HG02938 (cell line): ENCODE results near the gene ZSWIM7.
"Not testable (repeated sequence)": the region's sequence is repeated elsewhere in the genome, so short reads cannot be mapped to it uniquely, and the experiment has no call there.

Experiments used
- ATAC-seq: cut with Tn5 transposase; IDR thresholded peaks from one replicate; pipeline ENCODE4 v1.9.1; 2021; ENCODE audit warnings: mild to moderate bottlenecking, moderate library complexity; ENCODE audit not compliant: unreplicated experiment

ZSWIM7 gene

DNA sequence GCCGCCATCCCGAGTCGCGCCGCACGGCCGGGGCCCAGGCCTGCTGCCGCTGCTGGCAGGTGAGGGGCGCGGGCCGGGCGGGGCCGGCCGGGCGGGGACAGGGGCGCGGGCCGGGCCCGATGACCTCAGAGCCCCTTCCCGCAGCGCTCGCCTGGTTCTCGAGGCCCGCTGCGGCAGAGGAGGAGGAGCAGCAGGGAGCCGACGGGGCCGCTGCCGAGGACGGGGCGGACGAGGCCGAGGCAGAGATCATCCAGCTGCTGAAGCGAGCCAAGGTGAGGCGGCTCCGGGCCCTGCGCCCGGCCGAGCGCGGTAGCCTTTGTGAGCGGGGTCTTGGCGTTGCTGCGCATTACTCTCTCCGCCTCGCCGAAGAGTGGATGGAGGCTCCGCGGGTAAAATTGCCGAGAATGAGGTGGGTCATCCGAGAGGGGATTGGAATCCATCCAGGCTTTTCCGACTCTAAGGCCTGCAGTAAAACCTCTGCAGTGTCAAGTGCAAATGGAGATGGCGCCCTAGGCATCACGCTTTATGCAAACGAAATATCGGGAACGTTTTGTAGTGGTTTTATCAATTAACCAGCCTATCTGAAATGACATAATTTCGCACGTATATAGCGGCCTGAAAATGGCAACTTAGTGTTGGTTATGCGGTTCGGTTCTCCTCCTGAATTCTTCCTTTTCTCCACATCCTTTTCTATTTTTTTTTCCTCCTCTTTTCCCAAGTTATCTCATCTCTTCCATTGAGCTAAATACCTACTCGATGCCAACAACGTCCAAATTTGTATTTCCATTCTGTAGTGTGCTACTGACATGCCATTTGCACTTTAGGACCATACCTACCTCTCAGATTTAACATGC lies 697 bp upstream of the ZSWIM7 start:
- peak; percentile 31 for ATAC-seq

DNA sequence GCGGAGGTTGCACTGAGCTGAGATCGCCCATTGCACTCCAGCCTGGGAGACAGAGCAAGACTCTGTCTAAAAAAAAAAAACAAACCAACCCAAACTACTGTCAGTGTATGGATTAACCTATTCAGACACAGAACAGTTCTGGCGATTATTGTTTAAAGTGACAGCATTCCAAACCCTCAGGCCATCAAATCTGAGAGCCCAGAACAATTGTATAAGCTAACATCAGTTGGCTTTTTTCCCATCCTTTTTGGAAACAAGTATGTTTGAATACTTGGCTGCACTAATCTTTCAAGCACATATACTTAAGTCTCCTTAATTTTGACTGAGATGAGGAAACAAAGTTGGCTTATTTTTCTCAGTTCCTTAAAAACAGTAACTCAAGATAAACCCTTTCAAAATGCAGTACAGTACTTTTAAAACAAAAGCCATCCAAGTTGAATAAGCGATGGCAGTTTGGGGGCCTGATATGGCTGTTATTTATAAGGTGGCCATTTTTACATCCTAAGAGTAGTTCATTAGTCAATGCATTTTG lies 1.4 kb downstream of the ZSWIM7 start:
- no peak for ATAC-seq

DNA sequence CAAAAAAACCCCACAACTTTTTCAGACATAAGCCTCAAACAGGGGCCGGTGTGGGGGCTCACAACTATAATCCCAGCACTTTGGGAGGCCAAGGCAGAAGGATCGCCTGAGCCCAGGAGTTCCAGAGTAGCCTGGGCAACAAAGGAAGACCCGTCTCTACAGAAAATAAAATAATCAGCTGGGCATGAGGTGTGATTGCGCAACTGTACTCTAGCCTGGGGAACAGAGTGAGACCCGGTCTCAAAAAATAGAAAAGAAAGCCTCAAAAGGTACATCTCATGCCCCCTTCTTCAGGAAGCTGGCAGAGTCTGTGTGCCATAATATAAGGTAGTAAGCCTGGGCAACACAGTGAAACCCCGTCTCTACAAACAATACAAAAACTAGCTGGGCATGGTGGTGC lies 3.2 kb downstream of the ZSWIM7 start:
- no peak for ATAC-seq

DNA sequence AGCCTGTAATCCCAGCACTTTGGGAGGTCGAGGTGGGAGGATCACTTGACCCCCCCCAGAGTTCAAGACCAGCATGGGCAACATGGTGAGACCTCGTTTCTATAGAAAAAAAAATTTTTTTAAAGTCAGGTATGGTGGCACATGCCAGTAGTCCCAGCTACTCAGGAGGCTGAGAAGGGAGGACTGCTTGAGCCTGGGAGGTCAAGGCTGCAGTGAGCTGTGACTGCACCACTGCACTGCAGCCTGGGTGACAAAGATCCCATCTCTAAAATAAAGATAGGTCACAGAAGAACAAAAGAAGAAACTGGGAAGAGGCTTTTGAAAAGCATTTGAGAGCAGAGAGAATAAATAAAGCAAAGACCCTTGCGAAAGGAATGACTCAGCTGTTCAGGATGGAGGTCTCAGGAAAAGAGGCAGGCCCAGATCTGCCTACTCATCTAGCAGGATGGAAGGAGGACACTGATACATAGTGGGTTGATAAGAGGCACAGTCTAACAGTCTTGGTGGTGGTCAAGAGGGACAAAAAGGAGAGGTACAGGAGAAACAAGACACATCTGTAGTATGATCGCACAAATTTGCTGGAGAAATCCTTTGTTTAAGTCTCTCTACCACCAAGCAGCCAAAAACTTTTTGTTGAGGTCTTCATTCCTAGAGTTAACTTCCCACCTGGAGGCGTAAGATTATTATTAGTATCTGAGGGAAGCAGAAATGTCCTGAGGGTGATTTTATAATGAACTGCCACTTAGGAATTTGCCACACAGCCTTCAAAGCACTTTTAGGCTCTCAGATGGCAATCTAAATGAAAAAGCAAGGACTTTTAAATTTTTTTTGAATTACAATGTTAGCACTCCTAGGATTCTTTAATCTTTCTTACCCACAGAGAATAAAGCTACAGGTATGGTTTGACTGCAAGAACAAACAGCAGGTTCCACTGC lies 17.6 kb downstream of the ZSWIM7 start:
- ATAC-seq = no peak

DNA sequence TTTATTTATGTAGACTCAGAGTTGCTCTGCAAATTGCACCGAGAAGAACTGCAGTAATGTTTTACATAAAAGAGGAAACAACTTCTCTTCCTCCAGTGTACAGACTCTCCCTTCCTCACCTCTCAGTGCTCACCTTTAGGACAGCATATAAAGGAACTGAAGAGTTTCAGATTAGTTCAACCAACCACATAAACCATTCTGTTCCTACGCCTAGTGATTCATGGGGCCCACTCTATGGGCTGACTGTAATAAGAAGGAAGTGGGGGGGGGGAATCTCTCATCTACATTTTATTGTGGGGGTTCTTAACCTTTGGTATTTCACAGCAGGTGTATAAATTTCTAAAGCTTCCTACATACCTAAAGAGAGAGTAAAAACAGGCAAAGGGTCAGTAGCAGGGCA lies 18.3 kb downstream of the ZSWIM7 start:
- peak; percentile 79 for ATAC-seq

DNA sequence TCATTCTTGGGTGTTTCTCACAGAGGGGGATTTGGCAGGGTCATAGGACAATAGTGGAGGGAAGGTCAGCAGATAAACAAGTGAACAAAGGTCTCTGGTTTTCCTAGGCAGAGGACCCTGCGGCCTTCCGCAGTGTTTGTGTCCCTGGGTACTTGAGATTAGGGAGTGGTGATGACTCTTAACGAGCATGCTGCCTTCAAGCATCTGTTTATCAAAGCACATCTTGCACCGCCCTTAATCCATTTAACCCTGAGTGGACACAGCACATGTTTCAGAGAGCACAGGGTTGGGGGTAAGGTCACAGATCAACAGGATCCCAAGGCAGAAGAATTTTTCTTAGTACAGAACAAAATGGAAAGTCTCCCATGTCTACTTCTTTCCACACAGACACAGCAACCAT lies 20.5 kb downstream of the ZSWIM7 start:
- ATAC-seq = not testable (repeated sequence)

DNA sequence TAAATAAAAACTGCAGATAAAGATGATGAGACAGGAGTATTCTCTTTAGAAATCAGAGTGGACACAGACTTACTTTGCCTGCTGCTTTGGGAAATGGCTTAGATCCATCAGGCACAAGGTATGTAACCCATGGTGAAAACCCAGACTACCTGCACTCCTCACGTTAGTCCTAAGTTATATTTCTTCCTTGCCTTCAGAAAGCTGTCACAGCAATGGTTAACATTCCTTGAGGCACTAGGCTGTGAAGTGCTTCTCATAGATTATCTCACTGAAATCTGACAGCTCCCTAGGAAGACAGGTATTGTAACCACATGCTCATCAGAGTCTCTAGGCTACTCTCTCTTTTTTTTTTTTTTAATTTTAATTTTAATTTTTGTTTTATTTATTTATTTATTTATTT lies 20.9 kb downstream of the ZSWIM7 start:
- ATAC-seq = no peak

DNA sequence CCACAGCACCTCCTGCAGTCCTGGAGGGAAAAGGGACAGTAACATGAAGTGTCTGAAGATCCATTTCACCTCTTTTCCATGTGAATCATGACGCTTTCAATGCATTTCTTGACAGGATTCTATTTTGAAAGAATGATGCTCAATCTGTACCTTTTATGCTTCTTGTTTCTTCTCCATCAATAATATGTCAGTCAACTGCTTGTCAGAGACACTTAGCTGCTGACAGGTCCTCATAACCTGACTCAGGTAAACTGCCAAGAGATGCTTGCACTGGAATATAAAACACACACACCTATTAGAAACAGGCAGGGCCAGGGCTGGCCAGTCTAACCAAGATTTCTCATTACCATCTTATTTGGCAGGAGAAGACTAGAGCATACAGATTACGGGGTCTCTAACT lies 21.6 kb downstream of the ZSWIM7 start:
- ATAC-seq = no peak

DNA sequence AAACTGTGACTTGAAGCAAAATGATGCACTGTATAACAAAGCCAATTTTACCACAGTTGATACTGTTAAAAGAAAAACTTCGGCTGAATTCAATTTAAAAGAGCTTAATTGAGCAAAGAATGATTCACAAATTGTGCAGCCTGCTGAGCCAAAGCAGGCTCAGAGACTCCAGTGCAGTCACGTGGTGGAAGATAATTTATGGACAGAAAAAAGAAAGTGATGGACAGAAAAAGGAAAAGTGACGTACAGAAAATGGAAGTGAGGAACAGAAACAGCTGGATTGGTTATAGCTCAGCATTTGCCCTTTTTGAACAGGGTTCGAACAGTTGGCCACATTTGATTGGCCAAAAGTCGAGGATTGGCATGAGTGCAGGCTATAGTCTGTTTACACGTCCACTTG lies 25.7 kb downstream of the ZSWIM7 start:
- ATAC-seq = no peak

DNA sequence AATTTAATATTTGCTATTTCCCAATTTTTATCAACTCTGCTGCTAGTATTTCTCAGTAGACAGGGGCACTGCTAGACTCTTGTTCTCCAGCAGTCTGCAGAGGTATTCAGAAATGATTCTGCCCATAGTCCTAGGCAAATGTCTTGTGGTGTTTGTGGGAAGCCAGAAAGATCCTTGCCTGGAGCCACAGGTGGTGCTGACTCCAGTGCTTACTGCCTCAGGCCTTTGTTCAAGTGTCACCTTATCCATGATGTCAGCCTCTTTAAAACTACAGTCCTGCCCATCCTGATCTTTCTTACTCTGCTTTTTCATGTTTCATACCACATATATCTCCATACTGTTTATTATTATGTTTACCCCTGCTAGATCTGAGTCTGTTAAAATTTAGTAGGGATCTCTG lies 26.5 kb downstream of the ZSWIM7 start:
- no peak for ATAC-seq

DNA sequence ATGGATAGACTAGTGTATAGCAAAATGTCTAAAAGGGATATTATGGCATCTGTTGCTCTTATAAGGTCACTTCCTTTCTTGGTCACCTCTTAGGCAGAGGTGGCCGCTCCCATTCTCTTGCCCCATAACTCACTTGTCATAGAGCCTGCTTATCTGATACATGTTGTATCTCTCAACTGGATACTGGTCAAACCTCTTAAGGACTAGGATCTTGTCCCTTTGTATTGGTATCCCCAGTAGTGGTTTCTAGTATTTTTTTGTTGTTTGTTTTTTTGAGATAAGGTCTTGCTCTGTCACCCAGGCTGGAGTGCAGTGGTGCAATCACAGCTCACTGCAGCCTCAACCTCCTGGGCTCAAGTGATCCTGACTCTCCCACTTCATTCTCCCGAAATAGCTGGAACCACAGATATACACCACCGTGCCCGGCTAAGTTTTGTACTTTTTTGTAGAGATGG lies 27.0 kb downstream of the ZSWIM7 start:
- ATAC-seq = no peak

DNA sequence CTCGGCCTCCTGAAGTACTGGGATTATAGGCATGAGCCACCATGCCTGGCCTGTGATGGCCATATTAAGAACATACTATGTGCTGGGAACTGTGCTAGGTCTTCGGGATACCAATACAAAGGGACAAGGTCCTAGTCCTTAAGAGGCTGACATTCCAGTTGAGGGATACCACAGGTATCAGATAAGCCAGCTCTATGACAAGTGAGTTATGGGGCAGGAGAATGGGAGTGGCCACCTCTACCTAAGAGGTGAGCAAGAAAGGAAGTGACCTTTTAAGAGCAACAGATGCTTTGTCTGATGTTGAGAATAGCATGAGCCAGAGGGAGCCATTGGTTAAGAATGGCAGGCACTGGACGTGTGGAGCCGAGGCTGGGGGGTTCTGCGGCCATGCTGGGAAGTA lies 27.6 kb downstream of the ZSWIM7 start:
- ATAC-seq = no peak

DNA sequence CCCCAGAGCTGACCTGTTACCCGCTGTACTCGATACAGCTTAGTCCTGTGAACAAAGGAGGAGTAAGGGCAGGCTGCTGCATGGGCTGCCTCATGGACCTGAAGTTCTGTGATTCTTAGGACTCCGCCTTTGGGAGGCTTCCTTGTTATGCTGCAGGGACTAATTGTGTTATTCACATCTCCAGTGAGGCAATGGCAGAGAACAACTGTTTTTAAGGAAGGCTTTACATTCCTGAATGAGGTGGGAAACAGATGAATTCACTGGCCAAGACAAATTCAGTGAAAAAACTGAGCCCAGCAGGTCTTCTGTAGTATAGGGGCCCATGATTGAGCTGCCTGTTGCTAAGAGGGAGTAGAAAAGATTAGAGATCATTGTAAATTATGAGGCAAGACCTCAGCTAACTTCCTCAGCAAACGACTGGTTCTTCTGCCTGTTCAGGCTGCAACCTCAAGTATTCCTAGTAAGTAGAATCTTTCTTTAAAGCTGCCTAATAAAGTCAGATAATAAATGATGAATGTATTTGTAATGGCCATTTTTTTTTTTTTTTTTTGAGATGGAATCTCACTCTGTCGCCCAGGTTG lies 28.3 kb downstream of the ZSWIM7 start:
- no peak for ATAC-seq

DNA sequence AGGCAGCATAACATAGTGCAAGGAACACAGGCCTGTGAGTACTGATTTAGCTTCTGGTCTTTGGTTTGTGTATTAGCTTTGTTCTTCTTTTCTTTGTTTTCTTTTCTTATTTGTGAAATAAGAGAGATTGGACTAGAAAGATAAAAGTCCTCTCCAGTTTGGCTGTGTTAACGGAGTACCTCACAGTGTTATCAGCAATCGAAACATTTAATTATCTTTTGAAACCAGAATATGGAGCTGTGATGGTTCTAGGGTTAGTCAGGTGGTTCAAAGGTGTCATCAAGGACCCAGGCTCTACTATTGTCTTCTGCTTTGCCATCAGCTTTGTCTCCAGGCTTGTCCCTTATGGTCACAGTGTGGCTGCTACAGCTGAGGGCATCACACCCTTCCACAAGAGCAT lies 29.0 kb downstream of the ZSWIM7 start:
- ATAC-seq = no peak

DNA sequence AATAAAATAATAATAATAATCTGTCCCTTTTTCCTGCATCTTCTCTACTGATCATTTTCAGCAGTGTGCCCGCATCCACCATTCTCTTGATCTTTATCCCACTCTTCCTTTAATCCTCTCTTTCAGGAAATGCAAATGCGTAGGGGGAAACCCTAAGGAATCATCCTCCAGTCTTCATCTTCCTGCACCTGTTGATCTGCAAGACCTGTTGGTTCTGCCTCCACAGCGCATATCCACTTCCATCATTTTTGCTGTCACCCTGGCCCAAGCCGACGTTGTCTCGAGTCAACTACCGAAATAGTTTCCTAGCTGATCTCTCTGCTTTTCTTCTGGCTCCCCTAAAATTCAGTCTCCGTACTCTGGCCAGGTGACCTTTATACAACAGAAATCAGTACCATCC lies 30.0 kb downstream of the ZSWIM7 start:
- ATAC-seq = no peak

DNA sequence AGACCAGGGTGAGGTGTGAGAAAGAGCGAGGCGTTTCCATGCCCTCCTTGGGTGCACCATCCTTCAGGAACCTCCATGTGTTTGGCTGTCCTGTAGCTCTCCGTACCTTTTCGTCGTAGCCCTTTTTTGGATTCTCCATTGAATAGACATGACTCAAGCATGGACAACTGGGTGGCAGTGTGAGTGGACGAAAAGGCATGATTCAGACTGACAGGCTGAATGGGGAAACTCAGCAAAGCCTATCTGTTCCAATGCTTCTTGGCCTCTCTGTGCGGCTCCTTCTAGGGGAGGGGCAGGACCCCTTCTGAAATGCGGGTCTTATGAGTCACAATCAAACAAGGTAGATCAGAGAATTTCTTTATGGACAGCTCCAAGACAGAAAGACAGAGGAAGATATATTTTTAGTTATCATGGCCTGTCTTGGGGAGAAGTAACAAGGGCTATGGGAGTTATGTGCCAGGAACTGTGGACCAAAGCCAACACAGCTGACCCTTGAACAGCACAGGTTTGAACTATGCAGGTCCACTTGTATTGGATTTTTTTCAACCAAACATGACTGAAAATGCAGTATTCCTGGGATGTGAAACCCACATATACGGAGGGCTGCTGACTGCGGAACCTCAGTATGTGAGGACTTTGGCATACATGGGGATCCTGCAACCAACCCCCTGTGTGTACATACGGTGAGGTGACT lies 31.7 kb downstream of the ZSWIM7 start:
- no peak for ATAC-seq

DNA sequence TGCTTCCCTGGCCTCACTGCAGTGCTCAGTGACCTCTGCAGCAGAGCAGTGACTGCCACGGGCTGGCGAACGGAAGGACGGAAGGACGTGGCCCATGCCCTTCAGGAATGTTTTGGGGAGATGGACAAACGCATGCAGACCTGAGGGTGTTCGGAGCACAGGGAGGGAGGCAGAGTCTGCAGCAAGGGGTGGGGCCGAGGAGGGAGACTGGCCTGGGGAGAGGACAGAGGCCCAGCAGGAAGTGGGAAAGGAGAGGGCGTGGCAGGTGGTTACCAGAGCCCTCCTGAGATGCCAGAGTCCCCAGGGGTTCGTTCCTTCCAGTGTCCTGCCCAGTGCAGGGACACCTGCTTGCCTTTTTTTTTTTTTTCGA lies 32.6 kb downstream of the ZSWIM7 start:
- no peak for ATAC-seq

DNA sequence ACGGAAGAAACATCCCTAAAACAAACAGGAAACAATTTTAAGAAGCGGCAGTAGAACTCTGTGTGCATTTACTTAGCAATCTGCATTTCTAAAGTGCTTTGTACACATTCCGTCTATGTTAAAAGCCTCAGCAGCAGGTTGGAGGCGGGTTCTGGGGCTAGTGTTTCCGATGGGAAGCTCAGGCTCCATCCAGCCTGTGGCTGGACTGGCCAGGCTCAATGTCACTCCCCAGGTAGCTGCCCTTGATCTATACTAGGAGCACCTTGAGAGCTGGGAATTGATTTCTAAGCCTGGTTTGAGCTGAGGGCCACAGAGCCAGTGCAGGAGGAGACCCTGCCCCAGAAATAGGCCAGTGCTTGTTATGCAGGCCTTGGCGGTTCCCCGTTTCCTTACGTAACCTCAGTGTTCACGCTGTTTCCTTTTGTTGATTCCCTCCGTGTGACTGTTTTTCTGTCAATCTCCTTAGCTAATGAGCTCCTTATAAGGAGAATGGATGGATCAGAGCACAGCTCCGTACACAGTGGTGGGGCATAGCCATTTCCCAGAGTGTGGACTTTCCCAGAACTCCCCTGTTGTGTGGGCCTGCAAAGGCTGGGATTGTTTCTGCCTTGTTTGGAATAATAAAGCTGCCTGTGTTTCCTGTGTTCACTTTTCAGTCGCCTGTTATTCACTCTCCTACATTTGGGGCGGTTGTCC lies 33.2 kb downstream of the ZSWIM7 start:
- ATAC-seq = no peak

DNA sequence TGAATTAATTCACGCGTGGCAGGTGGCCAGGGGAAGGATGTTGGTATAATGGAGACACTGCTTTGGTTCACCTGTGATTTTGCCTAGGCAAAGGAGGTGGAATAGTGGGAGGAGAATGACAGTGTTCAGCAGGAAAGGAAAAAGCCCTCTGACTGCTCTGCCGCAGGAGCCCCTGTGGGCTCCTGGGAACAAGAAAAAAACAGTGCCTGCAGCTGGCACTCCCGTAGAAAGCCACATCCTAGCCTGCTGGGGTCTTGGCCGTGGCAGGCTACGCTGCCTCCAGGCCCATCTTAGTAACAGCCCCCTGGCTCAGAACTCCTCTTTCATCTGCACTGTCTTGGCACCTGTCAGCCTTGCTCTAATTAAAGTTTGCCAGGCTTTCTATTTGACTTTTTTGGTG lies 34.0 kb downstream of the ZSWIM7 start:
- ATAC-seq = no peak

DNA sequence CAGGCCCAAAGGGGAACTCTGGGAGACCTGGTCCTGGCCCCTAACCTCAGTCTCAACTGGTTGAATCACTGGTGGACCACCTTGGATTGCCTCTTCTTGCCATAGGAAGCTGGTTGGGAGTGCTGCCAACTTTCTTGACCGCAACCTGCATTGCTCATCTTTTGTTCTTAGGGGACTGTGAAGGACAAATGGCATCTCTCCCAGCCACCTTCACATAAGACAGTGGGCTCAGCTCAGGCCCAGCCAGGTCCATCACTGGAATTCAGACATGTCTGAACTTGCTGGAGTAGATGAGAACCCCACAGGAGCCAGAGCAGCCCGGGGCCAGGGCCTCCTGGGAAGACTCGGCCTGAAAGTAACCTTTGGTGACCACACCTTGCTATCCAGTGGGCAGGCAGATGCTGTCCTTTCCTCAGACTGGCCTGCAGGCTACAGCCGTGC lies 35.8 kb downstream of the ZSWIM7 start:
- no peak for ATAC-seq
